Measurements from ENCODE around the gene CHTF18. TPM values are rescaled to one million over a fixed set of nuclear protein-coding genes. Genes with fewer than 3 reads are reported as not detected.

Gene CHTF18
- total and polyA plus RNA-seq, 9 of the 15 experiments (the other 6 are each of a cell fraction or from before 2014, with no cell fraction given): 2.5 to 123 (median 17.0) TPM

DNA sequence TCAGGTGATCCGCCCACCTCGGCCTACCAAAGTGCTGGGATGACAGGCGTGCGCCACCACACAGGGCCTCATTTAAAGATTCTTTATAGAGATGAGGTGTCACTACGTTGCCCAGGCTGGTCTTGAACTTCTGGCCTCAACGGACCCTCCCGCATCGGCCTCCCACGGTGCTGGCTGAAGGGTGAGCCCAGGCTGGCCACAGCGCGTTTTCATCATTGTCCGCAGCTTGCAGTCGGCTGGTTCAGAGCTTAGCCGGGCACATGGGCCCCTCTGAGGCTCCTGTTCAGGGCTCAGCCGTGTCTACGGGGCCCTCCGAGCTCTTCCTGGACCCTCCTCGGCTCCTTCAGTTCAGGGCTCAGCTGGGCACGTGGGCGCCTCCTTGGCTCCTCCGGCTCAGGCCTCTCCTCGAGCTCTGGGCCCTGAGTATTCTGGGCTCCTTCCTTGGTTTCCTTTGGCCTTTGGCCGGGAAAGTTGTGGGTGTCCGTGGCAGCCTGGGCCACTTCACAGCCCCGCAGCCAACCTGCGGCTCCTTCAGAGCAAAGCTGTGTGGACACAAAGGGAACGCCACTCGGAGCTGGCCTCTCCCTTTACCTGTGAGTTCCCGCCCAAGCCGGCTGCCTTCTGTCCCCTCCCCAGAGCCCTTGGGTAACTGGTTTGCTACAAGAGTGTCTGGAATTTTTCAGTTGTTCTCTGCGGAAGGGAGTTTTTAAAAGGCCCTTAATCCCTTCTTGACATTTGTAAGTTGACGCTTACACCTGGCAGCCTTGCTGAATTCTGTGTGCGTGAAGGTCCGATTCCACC, 29.1 kb upstream of the CHTF18 start:
- DNase-seq (ENCODE audit: extremely low read depth in 1 of 4, low spot score in 3 of 4) (no peak), ATAC-seq (no peak), FAIRE-seq (no peak)
- Histone ChIP-seq H3K4me2 (ENCODE audit: insufficient read depth, low read length) (no peak overlapping the region), H3K9me3 (replicated peaks; ENCODE audit: control insufficient read depth, insufficient read depth, low read depth, low read length) (no peaks in the 10 kb centered on the region), H3K27me3 (ENCODE audit: control insufficient read depth in 2 of 2, insufficient read depth in 2 of 2, low read length in 2 of 2) (no peaks in the 10 kb centered on the region), H3K9ac (ENCODE audit: insufficient read depth in 1 of 2, low read depth in 2 of 2, low read length in 2 of 2) (peak overlapping the region in 1 of 2 experiments; percentile 81; a peak in 2 of 4 replicates), H2AFZ (ENCODE audit: low read depth, low read length) (no peak overlapping the region), H3K9me1 (ENCODE audit: control insufficient read depth, insufficient read depth, low read length) (no peaks in the 10 kb centered on the region), H4K20me1 (replicated peaks; ENCODE audit: control insufficient read depth, insufficient read depth, low read length) (no peaks in the 10 kb centered on the region), H3K27ac (ENCODE audit: extremely low read depth, low read depth, low read length) (no peak overlapping the region), H3K4me1 (replicated peaks in 1 of 2; ENCODE audit: control insufficient read depth in 2 of 2, insufficient read depth in 2 of 2, low read length in 2 of 2) (peaks cover 9 to 50% of the 10 kb centered on the region in 2 experiments; a peak in 4 of 5 replicates), H3K4me3 (no peak overlapping the region), H3K36me3 (ENCODE audit: control insufficient read depth, insufficient read depth, low read length) (no peaks in the 10 kb centered on the region), H3K79me2 (ENCODE audit: control insufficient read depth, insufficient read depth, low read length) (no peaks in the 10 kb centered on the region)
- POLR2A ChIA-PET: interaction anchor here (0.6 to 2.1 kb wide), 3 partner anchors 9 to 177 kb away, joined by 3 to 4 read pairs (median 4); no protein-coding TSS in a partner anchor
- no peak for TF ChIP-seq WHSC1 (IDR thresholded peaks at IDR 0.05; ENCODE audit: low read length)
- TF ChIP-seq ZNF384 (IDR thresholded peaks at IDR 0.05; ENCODE audit: low read depth, low read length): no peak
- TF ChIP-seq, protein P1, sequence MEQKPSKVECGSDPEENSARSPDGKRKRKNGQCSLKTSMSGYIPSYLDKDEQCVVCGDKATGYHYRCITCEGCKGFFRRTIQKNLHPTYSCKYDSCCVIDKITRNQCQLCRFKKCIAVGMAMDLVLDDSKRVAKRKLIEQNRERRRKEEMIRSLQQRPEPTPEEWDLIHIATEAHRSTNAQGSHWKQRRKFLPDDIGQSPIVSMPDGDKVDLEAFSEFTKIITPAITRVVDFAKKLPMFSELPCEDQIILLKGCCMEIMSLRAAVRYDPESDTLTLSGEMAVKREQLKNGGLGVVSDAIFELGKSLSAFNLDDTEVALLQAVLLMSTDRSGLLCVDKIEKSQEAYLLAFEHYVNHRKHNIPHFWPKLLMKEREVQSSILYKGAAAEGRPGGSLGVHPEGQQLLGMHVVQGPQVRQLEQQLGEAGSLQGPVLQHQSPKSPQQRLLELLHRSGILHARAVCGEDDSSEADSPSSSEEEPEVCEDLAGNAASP (IDR thresholded peaks at IDR 0.05): no peak
- no peak for TF ChIP-seq ARNT (IDR thresholded peaks at IDR 0.05)
- no peak for TF ChIP-seq SIX5 (IDR thresholded peaks at IDR 0.05; ENCODE audit: borderline replicate concordance in 1 of 2, insufficient read depth in 1 of 2, low read depth in 1 of 2, low read length in 2 of 2)
- TF ChIP-seq ZNF780A (CRISPR knock-in tag; IDR thresholded peaks at IDR 0.05): no peak
- no peak for TF ChIP-seq HMGN3 (IDR thresholded peaks at IDR 0.05; ENCODE audit: borderline replicate concordance, extremely low read depth, insufficient read length, low read depth, low read length)
- no peak for TF ChIP-seq ZNF785 (CRISPR knock-in tag; IDR thresholded peaks at IDR 0.05)
- no peak for TF ChIP-seq YBX1 (IDR thresholded peaks at IDR 0.05)
- no peak for TF ChIP-seq FOXM1 (IDR thresholded peaks at IDR 0.05; ENCODE audit: low read depth)
- TF ChIP-seq FOXM1 (CRISPR knock-in tag; IDR thresholded peaks at IDR 0.05; ENCODE audit: low read depth): no peak
- TF ChIP-seq HOXB6 (CRISPR knock-in tag; IDR thresholded peaks at IDR 0.05; ENCODE audit: borderline replicate concordance): no peak
- no peak for TF ChIP-seq XRCC5 (IDR thresholded peaks at IDR 0.05; ENCODE audit: low read depth, low read length)
- TF ChIP-seq, protein P2, sequence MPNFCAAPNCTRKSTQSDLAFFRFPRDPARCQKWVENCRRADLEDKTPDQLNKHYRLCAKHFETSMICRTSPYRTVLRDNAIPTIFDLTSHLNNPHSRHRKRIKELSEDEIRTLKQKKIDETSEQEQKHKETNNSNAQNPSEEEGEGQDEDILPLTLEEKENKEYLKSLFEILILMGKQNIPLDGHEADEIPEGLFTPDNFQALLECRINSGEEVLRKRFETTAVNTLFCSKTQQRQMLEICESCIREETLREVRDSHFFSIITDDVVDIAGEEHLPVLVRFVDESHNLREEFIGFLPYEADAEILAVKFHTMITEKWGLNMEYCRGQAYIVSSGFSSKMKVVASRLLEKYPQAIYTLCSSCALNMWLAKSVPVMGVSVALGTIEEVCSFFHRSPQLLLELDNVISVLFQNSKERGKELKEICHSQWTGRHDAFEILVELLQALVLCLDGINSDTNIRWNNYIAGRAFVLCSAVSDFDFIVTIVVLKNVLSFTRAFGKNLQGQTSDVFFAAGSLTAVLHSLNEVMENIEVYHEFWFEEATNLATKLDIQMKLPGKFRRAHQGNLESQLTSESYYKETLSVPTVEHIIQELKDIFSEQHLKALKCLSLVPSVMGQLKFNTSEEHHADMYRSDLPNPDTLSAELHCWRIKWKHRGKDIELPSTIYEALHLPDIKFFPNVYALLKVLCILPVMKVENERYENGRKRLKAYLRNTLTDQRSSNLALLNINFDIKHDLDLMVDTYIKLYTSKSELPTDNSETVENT (CRISPR knock-in tag; IDR thresholded peaks at IDR 0.05): no peak
- intact Hi-C loops (cut with micrococcal nuclease) (no loop called here), in situ Hi-C loops (cut with MboI) (no loop called here)
- CTCF ChIA-PET (ENCODE audit: low intra/inter-chr PET ratio): no interaction called here
- no TSS peak for BruUV-seq (replicated peaks)
- 80% methylated on average over 27 of the region's 34 CpGs for whole genome bisulfite sequencing (ENCODE audit: insufficient coverage, low coverage, missing lambda C conversion rate)
